Stomach (tissue), 4 donors: ENCODE measurements around the gene G2E3.

Experiments used
- CTCF ChIP-seq, 7 experiments: fragments of 450-650 bp in 4 of 7; fragments of 200-600 bp in 3 of 7; sonication (generic) in 3 of 7; IDR thresholded peaks; one replicate each; pipeline ENCODE4 v1.5.1; 2016 to 2019; ENCODE audit warnings: antibody characterized with exemption in 7 of 7, control low read depth in 2 of 7, mild to moderate bottlenecking in 1 of 7
- POLR2A ChIP-seq, 4 donors: fragments of 450-650 bp; IDR thresholded peaks; one replicate each; pipeline ENCODE4 v1.6.1; 2016; ENCODE audit warnings: antibody characterized with exemption in 4 of 4, control low read depth in 2 of 4, mild to moderate bottlenecking in 1 of 4, moderate library complexity in 1 of 4

- TF ChIP-seq CTCF (IDR thresholded peaks at IDR 0.05) (no peak), POLR2A (IDR thresholded peaks at IDR 0.05) (no peak)
These were observed 55.2 kb downstream of the G2E3 start for GRCh38 chr14:30614155-30614554.
